ENCODE data around the gene CD300LG.

DNA sequence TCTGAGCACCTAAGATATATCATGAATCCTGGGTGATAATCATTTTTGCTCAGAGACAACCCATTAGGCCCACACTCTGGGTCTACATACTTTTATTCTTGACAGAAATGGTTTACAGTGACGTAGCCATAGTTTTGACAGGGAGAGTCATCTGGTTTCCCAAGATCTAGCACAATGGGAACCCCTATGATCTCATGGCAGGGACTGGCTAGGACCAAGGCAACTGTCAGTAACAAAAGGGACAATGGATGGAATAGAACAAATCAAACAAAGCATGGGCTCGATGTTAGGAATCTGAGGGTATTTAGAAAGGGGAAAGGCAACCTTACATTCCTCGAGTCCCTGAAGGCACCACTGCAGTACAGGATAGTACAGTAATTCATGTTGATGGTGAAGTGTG, 46.2 kb upstream of the CD300LG start:
- TF ChIP-seq, protein P1, sequence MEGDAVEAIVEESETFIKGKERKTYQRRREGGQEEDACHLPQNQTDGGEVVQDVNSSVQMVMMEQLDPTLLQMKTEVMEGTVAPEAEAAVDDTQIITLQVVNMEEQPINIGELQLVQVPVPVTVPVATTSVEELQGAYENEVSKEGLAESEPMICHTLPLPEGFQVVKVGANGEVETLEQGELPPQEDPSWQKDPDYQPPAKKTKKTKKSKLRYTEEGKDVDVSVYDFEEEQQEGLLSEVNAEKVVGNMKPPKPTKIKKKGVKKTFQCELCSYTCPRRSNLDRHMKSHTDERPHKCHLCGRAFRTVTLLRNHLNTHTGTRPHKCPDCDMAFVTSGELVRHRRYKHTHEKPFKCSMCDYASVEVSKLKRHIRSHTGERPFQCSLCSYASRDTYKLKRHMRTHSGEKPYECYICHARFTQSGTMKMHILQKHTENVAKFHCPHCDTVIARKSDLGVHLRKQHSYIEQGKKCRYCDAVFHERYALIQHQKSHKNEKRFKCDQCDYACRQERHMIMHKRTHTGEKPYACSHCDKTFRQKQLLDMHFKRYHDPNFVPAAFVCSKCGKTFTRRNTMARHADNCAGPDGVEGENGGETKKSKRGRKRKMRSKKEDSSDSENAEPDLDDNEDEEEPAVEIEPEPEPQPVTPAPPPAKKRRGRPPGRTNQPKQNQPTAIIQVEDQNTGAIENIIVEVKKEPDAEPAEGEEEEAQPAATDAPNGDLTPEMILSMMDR (IDR thresholded peaks at IDR 0.05): no peak
- TF ChIP-seq POLR2A (IDR thresholded peaks at IDR 0.05): no peak

Measured in prostate gland (tissue), 2 donors.